Neuron (in vitro differentiated cells): ENCODE results near the gene PI16.

ENCODE experiments used
- H2AFZ ChIP-seq: one replicate; pipeline ENCODE4 v1.6.1; 2013; ENCODE audit warnings: low read depth, mild to moderate bottlenecking, inconsistent platforms, low read length, moderate library complexity
- H3K27me3 ChIP-seq: one replicate; pipeline ENCODE4 v1.6.1; 2013; ENCODE audit warnings: low read length; ENCODE audit not compliant: insufficient read depth
- H3K36me3 ChIP-seq: one replicate; pipeline ENCODE4 v1.6.1; 2013; ENCODE audit warnings: low read length; ENCODE audit not compliant: insufficient read depth
- H3K4me1 ChIP-seq: one replicate; pipeline ENCODE4 v1.6.1; 2013; ENCODE audit warnings: low read length; ENCODE audit not compliant: insufficient read depth
- H3K4me3 ChIP-seq: 2 replicates; pipeline ENCODE4 v1.5.1; 2013; ENCODE audit warnings: mild to moderate bottlenecking, low read length, moderate library complexity
- H3K9me3 ChIP-seq: one replicate; pipeline ENCODE4 v1.6.1; 2013; ENCODE audit warnings: low read length

Gene PI16

DNA sequence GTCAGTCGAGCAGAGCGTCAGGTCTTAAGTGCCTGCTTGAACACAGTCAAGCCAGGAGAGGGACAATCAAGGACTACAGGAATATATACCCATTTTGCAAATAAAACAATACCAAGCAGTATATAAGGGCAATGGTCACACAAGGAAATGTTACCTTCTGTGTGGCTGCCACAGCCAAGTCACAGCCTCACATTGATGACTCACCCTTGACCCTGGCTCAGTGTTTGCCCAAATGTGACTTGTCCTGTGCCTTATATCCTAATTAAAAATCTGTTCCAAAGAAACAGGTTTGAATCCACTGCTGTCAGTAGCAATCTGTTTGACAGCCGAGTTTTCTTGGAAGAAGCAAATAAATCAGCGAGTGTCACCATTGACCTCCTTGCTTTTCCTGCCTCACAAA is 34.5 kb upstream of the PI16 start:
- no peaks in the 10 kb centered on the region for H3K27me3 ChIP-seq
- H3K4me3 ChIP-seq = no peak overlapping the region
- H3K9me3 ChIP-seq = no peaks in the 10 kb centered on the region
- no peak overlapping the region for H2AFZ ChIP-seq
- no peaks in the 10 kb centered on the region for H3K4me1 ChIP-seq
- peaks cover 42% of the 10 kb centered on the region for H3K36me3 ChIP-seq

DNA sequence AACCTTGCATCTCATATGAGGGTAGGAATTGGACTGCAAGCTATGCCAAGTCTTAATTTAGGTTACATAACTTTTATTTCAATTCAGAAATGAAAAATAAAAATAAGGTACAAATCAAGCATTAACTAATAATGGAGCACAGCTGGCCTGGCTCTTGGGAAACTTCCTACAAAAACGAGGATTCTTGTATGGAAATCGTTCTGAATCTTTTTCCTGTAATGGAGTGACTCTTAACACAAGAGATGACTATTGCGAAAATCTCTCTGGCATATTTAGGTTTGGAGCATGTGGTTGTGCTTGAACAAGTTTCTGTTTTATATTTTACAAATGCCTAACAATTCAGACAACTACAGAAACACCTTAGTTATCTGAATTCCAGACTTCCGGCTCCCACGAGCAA is 34.0 kb upstream of the PI16 start:
- Histone ChIP-seq H3K36me3 (peaks cover 40% of the 10 kb centered on the region), H3K4me1 (no peaks in the 10 kb centered on the region), H2AFZ (no peak overlapping the region), H3K9me3 (no peaks in the 10 kb centered on the region), H3K27me3 (no peaks in the 10 kb centered on the region), H3K4me3 (no peak overlapping the region)

DNA sequence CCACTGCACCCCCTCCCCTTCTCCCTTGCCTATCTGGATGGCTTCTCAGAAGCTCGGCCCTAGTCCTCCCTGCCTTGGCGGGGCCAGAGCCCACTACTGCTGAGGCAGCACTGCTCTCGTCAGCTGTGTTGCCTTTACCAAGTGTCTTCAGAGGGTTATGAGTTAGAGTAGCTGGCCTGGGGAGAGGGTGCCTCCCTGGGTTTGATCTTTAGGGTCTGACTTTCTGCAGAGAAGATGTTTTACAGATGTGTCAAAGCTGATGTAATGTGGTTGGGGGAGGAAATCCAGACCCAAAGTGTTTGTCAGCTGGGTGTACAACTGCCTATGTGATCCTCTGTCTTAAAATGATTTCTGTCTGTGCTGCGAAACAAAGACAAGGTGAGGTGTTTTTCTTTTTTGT is 30.4 kb upstream of the PI16 start:
- H3K36me3 ChIP-seq = peaks cover 29% of the 10 kb centered on the region
- H2AFZ ChIP-seq = no peak overlapping the region
- H3K4me1 ChIP-seq = no peaks in the 10 kb centered on the region
- H3K27me3 ChIP-seq = no peaks in the 10 kb centered on the region
- H3K9me3 ChIP-seq = no peaks in the 10 kb centered on the region
- no peak overlapping the region for H3K4me3 ChIP-seq

- Histone ChIP-seq H3K4me3 (no peak overlapping the region), H3K36me3 (peaks cover 25% of the 10 kb centered on the region), H3K9me3 (no peaks in the 10 kb centered on the region), H3K4me1 (peaks cover 3% of the 10 kb centered on the region), H3K27me3 (no peaks in the 10 kb centered on the region), H2AFZ (no peak overlapping the region)
Observed at GRCh38 chr6:36924778-36925374, 29.7 kb upstream of the PI16 start.

- peaks cover 3% of the 10 kb centered on the region for H3K4me1 ChIP-seq
- no peaks in the 10 kb centered on the region for H3K27me3 ChIP-seq
- H3K9me3 ChIP-seq = no peaks in the 10 kb centered on the region
- peaks cover 21% of the 10 kb centered on the region for H3K36me3 ChIP-seq
- H3K4me3 ChIP-seq = no peak overlapping the region
- H2AFZ ChIP-seq = no peak overlapping the region
Observed at GRCh38 chr6:36925809-36926208, 28.7 kb upstream of the PI16 start.

DNA sequence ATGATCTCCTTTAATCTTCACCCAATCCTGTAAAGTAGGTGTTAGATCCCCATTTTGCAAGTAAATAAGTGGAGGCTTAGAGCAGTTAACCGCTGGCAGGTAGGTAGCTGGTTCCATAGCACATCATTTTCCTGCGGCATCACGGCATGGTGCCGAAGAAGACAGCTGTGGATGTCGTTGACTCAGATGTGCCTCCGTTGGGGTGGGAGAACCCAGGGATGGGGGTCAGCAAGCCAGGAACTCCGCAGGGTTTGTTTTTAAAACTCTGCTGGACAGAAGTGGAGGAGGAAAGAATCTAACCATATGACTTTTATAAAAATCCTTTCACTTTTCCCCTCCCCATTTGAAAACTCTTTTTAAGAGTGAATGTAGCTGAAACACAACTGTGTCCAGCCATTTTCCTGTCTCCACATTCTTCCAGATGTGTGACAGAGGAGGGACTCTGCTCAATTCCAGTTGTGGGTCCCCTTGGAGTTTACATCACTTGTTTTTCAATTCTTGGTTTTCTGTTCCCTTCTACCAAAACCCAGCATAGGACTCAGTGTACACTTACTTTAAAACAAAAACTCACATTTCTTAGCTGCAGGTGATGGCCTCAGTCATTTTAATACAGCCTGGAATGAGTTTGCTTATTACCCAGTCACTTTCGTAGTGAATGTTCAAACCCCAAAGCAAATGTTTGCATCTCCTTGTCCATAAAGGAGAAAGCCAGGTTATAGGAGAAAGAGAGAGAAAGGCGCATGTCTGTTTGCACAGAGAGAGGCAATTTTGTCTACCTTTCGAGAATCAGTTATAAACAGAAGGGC is 27.6 kb upstream of the PI16 start:
- peaks cover 3% of the 10 kb centered on the region for H3K4me1 ChIP-seq
- H3K36me3 ChIP-seq = peaks cover 17% of the 10 kb centered on the region
- no peaks in the 10 kb centered on the region for H3K27me3 ChIP-seq
- H2AFZ ChIP-seq = no peak overlapping the region
- no peaks in the 10 kb centered on the region for H3K9me3 ChIP-seq
- no peak overlapping the region for H3K4me3 ChIP-seq

GRCh38 chr6:36927691-36928546 is 26.6 kb upstream of the PI16 start:
- peaks cover 3% of the 10 kb centered on the region for H3K4me1 ChIP-seq
- no peak overlapping the region for H2AFZ ChIP-seq
- H3K27me3 ChIP-seq = no peaks in the 10 kb centered on the region
- no peak overlapping the region for H3K4me3 ChIP-seq
- H3K9me3 ChIP-seq = no peaks in the 10 kb centered on the region
- peaks cover 17% of the 10 kb centered on the region for H3K36me3 ChIP-seq

- no peaks in the 10 kb centered on the region for H3K9me3 ChIP-seq
- peaks cover 14% of the 10 kb centered on the region for H3K36me3 ChIP-seq
- H3K4me1 ChIP-seq = peaks cover 3% of the 10 kb centered on the region
- H3K4me3 ChIP-seq = no peak overlapping the region
- no peaks in the 10 kb centered on the region for H3K27me3 ChIP-seq
- H2AFZ ChIP-seq = no peak overlapping the region
Observed at GRCh38 chr6:36928547-36928918, 26.0 kb upstream of the PI16 start.

DNA sequence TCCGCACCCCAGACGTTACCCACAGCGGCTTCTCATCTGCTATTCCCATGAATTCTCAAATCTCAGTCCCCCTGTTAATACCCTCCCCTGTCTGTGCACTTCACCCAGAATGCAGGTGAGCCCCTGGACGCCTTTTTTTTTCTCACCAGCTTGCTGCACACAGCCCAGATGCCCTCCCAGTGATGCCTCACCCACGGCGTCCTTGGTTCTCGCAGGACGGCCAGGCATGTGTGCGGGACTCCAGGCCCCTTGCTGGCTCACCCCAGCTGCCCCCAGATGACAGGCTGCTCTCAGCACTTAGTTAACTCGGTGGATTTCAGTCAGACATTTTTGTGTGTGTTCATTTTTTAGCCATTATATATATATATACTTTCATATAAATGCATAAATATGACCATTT is 25.4 kb upstream of the PI16 start:
- Histone ChIP-seq H3K27me3 (no peaks in the 10 kb centered on the region), H3K36me3 (peaks cover 8% of the 10 kb centered on the region), H3K9me3 (no peaks in the 10 kb centered on the region), H2AFZ (no peak overlapping the region), H3K4me3 (no peak overlapping the region), H3K4me1 (peaks cover 3% of the 10 kb centered on the region)

- H3K4me1 ChIP-seq = peaks cover 3% of the 10 kb centered on the region
- no peak overlapping the region for H2AFZ ChIP-seq
- H3K4me3 ChIP-seq = no peak overlapping the region
- no peaks in the 10 kb centered on the region for H3K27me3 ChIP-seq
- no peaks in the 10 kb centered on the region for H3K9me3 ChIP-seq
- peaks cover 5% of the 10 kb centered on the region for H3K36me3 ChIP-seq
Observed at GRCh38 chr6:36929607-36930006, 24.9 kb upstream of the PI16 start.

DNA sequence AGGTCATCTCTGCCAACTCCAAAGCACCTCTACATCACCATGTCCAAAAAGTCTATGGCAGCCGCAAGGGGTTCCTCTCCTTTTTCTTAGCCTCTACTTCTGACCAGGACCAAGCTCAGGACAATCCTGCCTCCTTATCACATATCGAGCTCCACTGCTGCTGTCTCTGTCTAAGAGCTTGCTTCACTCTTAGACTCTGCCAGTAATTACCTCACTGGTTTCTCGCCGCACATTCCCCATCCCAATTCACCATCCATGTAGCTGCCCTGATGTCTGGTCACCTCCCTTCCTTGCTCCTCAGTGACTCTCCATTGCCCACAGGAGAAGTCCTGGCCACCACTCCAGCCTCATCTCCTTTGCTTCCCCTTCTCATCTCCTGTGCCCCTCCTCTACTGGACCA is 24.1 kb upstream of the PI16 start:
- no peak overlapping the region for H2AFZ ChIP-seq
- peaks cover 3% of the 10 kb centered on the region for H3K4me1 ChIP-seq
- H3K36me3 ChIP-seq = no peaks in the 10 kb centered on the region
- H3K4me3 ChIP-seq = no peak overlapping the region
- no peaks in the 10 kb centered on the region for H3K27me3 ChIP-seq
- H3K9me3 ChIP-seq = no peaks in the 10 kb centered on the region

GRCh38 chr6:36933102-36933501 is 21.4 kb upstream of the PI16 start:
- peaks cover 3% of the 10 kb centered on the region for H3K4me1 ChIP-seq
- H3K36me3 ChIP-seq = no peaks in the 10 kb centered on the region
- no peak overlapping the region for H2AFZ ChIP-seq
- no peak overlapping the region for H3K4me3 ChIP-seq
- H3K27me3 ChIP-seq = no peaks in the 10 kb centered on the region
- no peaks in the 10 kb centered on the region for H3K9me3 ChIP-seq

DNA sequence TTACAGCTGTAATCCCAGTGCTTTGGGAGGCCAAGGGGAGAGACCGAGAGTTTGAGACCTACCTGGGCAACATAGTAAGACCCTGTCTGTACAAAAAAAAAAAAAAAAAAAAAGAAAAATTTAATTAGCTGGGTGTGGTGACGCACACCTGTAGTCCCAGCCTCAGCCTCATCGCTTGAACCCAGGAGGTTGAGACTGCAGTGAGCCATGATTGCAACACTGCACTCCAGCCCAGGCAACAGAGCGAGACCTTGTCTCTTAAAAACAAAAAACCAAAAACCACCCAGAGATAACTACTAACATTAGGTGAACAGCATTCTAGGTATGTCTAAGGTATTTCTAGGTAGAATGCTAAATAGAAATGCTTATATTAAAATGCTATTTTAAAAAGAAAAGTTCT is 21.0 kb upstream of the PI16 start:
- no peaks in the 10 kb centered on the region for H3K36me3 ChIP-seq
- no peaks in the 10 kb centered on the region for H3K27me3 ChIP-seq
- H3K4me1 ChIP-seq = peaks cover 3% of the 10 kb centered on the region
- no peak overlapping the region for H2AFZ ChIP-seq
- H3K4me3 ChIP-seq = no peak overlapping the region
- H3K9me3 ChIP-seq = no peaks in the 10 kb centered on the region
